ENCODE measurements around the gene CPNE4.

CPNE4 gene

DNA sequence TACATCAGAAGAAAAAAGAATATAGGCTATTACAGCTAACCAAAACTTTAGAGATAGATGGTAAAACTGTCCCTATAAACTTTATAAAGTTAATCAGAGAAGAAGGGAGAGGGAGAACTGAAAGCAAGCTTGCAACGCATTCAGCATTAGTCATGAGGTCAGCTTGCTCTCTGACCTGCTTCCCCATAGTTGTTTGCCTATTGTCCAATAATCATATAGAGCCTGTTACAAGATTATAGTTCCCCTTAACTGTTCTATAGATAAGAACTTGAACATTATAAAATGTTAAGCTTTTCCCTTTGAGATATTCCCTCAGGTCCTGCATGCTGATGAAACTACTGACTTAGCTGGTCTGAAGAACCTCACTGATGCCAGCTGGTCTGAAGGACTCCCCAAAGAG, 74.5 kb downstream of the CPNE4 start:
- DNase-seq (ENCODE audit: low spot score) = no peak
- in situ Hi-C loops (cut with MboI; ENCODE audit: low sequenced_read_pairs, unreplicated experiment) = no loop called here
- TF ChIP-seq, protein P1, sequence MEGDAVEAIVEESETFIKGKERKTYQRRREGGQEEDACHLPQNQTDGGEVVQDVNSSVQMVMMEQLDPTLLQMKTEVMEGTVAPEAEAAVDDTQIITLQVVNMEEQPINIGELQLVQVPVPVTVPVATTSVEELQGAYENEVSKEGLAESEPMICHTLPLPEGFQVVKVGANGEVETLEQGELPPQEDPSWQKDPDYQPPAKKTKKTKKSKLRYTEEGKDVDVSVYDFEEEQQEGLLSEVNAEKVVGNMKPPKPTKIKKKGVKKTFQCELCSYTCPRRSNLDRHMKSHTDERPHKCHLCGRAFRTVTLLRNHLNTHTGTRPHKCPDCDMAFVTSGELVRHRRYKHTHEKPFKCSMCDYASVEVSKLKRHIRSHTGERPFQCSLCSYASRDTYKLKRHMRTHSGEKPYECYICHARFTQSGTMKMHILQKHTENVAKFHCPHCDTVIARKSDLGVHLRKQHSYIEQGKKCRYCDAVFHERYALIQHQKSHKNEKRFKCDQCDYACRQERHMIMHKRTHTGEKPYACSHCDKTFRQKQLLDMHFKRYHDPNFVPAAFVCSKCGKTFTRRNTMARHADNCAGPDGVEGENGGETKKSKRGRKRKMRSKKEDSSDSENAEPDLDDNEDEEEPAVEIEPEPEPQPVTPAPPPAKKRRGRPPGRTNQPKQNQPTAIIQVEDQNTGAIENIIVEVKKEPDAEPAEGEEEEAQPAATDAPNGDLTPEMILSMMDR (IDR thresholded peaks at IDR 0.05; ENCODE audit: borderline replicate concordance, control extremely low read depth, extremely low read depth, insufficient read depth, missing control alignments) = no peak

- no peak for DNase-seq (ENCODE audit: low spot score)
- in situ Hi-C loops (cut with MboI; ENCODE audit: low sequenced_read_pairs, unreplicated experiment) = no loop called here
- TF ChIP-seq, protein P1 (IDR thresholded peaks at IDR 0.05; ENCODE audit: borderline replicate concordance, control extremely low read depth, extremely low read depth, insufficient read depth, missing control alignments) = no peak
Observed at GRCh38 chr3:131957980-131958379, 76.8 kb downstream of the CPNE4 start.

DNA sequence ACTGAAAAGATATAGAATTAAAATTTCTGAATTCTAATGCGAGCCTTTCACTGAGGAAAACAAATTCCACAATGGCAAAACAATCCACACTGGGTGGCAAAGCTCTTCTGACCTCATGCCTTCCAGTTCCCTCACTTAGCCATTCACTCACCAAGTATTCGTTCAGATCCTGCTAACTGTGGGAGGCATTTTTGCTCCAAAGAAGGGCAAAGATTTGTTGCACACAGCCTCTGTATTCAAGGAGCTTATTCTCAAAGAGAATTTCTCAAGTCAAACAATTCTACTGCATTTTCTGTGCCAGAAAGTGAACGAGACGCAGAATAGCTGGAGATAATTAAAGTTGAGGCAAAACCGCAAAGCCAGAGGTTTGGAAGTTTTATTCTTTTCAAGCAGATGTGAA, 77.3 kb downstream of the CPNE4 start:
- DNase-seq (ENCODE audit: low spot score) = no peak
- TF ChIP-seq, protein P1 (IDR thresholded peaks at IDR 0.05; ENCODE audit: borderline replicate concordance, control extremely low read depth, extremely low read depth, insufficient read depth, missing control alignments) = no peak
- in situ Hi-C loops (cut with MboI; ENCODE audit: low sequenced_read_pairs, unreplicated experiment) = no loop called here

DNA sequence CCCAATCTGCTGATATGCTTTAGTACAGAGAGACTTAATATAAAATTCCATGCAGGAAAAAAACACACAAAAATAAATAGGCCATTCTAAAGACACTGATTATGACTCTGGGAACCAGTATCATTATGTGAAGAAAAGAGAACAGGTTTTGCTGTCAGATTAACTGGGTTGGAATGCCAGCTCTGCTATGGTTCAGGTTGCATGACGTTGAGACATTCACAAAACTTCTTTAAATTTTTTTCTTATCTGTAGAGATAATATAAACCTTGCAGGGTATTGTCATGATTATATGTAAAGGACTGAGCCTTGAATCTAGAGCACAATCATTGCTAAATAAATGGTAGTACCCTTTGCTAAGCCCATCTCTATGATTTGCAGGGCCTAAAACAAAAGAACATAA, 86.0 kb downstream of the CPNE4 start:
- TF ChIP-seq, protein P1 (IDR thresholded peaks at IDR 0.05; ENCODE audit: borderline replicate concordance, control extremely low read depth, extremely low read depth, insufficient read depth, missing control alignments) = no peak
- in situ Hi-C loops (cut with MboI; ENCODE audit: low sequenced_read_pairs, unreplicated experiment) = no loop called here
- DNase-seq (ENCODE audit: low spot score) = no peak

DNA sequence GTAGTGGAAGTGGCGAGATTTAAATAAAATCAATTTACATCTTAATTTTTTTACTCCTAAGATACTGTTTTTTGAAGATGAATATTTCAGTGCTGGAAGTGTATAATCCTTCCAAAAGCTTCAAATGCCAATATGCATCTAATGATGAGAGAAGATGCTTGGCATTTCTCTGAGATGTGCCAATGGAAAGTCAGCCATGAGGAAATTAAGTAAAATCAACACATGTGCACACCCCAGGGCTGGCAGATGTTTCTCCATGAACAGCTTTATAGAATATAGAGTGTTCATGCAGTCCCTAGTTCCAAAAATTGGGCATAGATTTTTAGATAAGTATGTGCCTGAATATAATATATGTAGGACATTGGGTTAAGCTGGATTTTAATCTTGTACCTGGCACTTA, 90.1 kb downstream of the CPNE4 start:
- no peak for DNase-seq (ENCODE audit: low spot score)
- in situ Hi-C loops (cut with MboI; ENCODE audit: low sequenced_read_pairs, unreplicated experiment) = no loop called here
- TF ChIP-seq, protein P1 (IDR thresholded peaks at IDR 0.05; ENCODE audit: borderline replicate concordance, control extremely low read depth, extremely low read depth, insufficient read depth, missing control alignments) = no peak

DNA sequence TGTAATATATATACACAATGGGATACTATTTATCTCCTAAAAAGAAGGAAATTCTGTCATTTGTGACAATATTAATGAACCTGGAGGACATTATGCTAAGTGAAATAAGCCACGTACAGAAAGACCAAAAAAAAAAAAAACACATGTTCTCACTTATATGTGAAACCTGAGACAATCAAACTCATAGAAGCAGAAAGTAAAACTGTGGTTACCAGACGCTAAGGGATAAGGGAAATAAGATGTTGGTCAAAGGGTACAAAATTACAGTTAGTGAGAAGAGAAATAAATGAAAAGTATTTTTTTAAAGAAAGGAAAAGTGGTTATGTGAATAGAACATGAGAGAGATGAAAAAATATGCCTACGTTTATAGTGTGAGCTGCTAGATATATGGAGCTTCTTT, 101.1 kb downstream of the CPNE4 start:
- DNase-seq (ENCODE audit: low spot score) = no peak
- TF ChIP-seq, protein P1 (IDR thresholded peaks at IDR 0.05; ENCODE audit: borderline replicate concordance, control extremely low read depth, extremely low read depth, insufficient read depth, missing control alignments) = no peak
- in situ Hi-C loops (cut with MboI; ENCODE audit: low sequenced_read_pairs, unreplicated experiment) = no loop called here

GRCh38 chr3:131928593-131928992, 106.2 kb downstream of the CPNE4 start:
- in situ Hi-C loops (cut with MboI; ENCODE audit: low sequenced_read_pairs, unreplicated experiment) = no loop called here
- no peak for DNase-seq (ENCODE audit: low spot score)
- TF ChIP-seq, protein P1 (IDR thresholded peaks at IDR 0.05; ENCODE audit: borderline replicate concordance, control extremely low read depth, extremely low read depth, insufficient read depth, missing control alignments) = no peak

All from GM13976 (cell line).